Bone marrow (tissue), 2 donors: ENCODE data around the gene MAP3K15.
"Not testable (repeated sequence)": the region's sequence is repeated elsewhere in the genome, so short reads cannot be mapped to it uniquely, and the experiment has no call there.

Experiments
- DNase-seq, 2 donors: peaks; one replicate each; lab custom pipeline; 2025; lab: John Stamatoyannopoulos, UW

Gene MAP3K15

GRCh38 chrX:19540076-19540475 lies 24.8 kb upstream of the MAP3K15 start:
- no peak for DNase-seq

- DNase-seq: no peak
Measured at GRCh38 chrX:19539665-19540064, 24.4 kb upstream of the MAP3K15 start.

GRCh38 chrX:19535476-19535875 lies 20.2 kb upstream of the MAP3K15 start:
- DNase-seq: no peak

GRCh38 chrX:19532709-19533108 lies 17.4 kb upstream of the MAP3K15 start:
- no peak for DNase-seq

GRCh38 chrX:19517965-19518364 lies 2.7 kb upstream of the MAP3K15 start:
- no peak for DNase-seq

GRCh38 chrX:19515615-19516105 lies 352 bp upstream of the MAP3K15 start:
- DNase-seq: no peak

- DNase-seq: no peak
Measured at GRCh38 chrX:19513383-19513782, 1.9 kb downstream of the MAP3K15 start.

GRCh38 chrX:19512961-19513360 lies 2.3 kb downstream of the MAP3K15 start:
- DNase-seq: no peak

GRCh38 chrX:19512359-19512758 lies 2.9 kb downstream of the MAP3K15 start:
- DNase-seq: no peak

GRCh38 chrX:19511796-19512195 lies 3.5 kb downstream of the MAP3K15 start:
- not testable (repeated sequence) for DNase-seq

- DNase-seq: no peak
Measured at GRCh38 chrX:19496711-19497110, 18.6 kb downstream of the MAP3K15 start.

- no peak for DNase-seq
Measured at GRCh38 chrX:19487520-19488200, 27.6 kb downstream of the MAP3K15 start.

GRCh38 chrX:19479458-19479857 lies 35.9 kb downstream of the MAP3K15 start:
- no peak for DNase-seq

GRCh38 chrX:19468383-19468782 lies 46.9 kb downstream of the MAP3K15 start:
- not testable (repeated sequence) for DNase-seq

GRCh38 chrX:19462879-19463278 lies 52.4 kb downstream of the MAP3K15 start:
- no peak for DNase-seq

- DNase-seq: no peak
Measured at GRCh38 chrX:19462231-19462630, 53.1 kb downstream of the MAP3K15 start.

- no peak for DNase-seq
Measured at GRCh38 chrX:19457662-19458061, 57.6 kb downstream of the MAP3K15 start.

GRCh38 chrX:19448077-19448476 lies 67.2 kb downstream of the MAP3K15 start:
- DNase-seq: no peak

- no peak for DNase-seq
Measured at GRCh38 chrX:19446397-19446796, 68.9 kb downstream of the MAP3K15 start.

GRCh38 chrX:19445772-19446171 lies 69.5 kb downstream of the MAP3K15 start:
- not testable (repeated sequence) for DNase-seq

- DNase-seq: no peak
Measured at GRCh38 chrX:19443869-19444526, 71.3 kb downstream of the MAP3K15 start.

GRCh38 chrX:19440713-19441112 lies 74.6 kb downstream of the MAP3K15 start:
- no peak for DNase-seq

GRCh38 chrX:19422661-19423060 lies 92.6 kb downstream of the MAP3K15 start:
- DNase-seq: not testable (repeated sequence)

GRCh38 chrX:19410259-19410658 lies 105.0 kb downstream of the MAP3K15 start:
- no peak for DNase-seq
